GM19025 (cell line): ENCODE results near the gene B3GNT9.

Source experiments
- ATAC-seq: cut with Tn5 transposase; IDR thresholded peaks from one replicate; pipeline ENCODE4 v1.9.1; 2021; ENCODE audit warnings: mild to moderate bottlenecking, low read depth, moderate library complexity; ENCODE audit not compliant: unreplicated experiment

The B3GNT9 gene

GRCh38 chr16:67169011-67169451, 18.2 kb upstream of the B3GNT9 start:
- no peak for ATAC-seq

DNA sequence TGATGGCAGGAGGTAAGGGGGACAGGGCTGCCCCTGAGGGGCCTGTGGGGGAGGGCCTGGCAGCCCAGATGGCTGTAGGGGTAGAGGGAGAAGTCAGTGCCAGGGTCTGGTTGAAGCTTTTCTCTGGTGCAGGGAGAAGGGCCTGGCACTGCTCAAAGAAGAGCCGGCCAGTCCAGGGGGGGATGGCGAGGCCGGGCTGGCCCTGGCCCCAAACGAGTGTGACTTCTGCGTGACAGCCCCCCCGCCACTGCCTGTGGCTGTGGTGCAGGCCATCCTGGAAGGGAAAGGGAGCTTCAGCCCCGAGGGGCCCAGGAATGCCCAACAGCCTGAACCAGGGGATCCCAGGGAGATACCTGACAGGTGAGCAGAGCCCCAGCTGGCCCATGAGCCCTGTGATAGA, 16.8 kb upstream of the B3GNT9 start:
- ATAC-seq: no peak

GRCh38 chr16:67166598-67167168, 15.9 kb upstream of the B3GNT9 start:
- no peak for ATAC-seq

DNA sequence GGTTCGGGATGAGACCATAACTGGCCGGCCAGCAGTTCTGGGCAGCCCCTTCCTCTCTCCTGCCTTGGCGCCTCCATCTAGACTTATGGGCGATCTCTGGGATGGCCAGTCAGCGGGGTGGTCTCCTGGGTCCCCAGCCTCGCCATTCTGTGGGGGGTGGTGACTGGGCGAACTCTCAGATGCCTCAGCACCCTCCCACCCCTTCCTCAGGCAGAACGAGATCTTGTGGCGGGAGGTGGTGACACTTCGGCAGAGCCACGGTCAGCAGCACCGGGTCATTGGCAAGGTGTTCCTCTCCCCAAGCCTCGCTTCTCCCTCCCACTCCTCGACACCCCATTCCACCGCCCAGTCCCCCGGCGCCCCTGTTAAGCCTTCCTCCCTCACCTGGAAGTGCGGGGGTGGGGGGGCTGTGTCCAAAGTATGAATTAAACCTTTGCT, 15.3 kb upstream of the B3GNT9 start:
- ATAC-seq: no peak

- ATAC-seq: no peak
These were observed 14.6 kb upstream of the B3GNT9 start for GRCh38 chr16:67165121-67166078.

- no peak for ATAC-seq
These were observed 13.8 kb upstream of the B3GNT9 start, which contains the start of gene HSF4 for GRCh38 chr16:67164599-67165061. HSF4 (plus strand) TSS chr16:67164745; CDS start chr16:67164812, 67 bp downstream.

- no peak for ATAC-seq
These were observed 13.3 kb upstream of the B3GNT9 start for GRCh38 chr16:67163999-67164558.

DNA sequence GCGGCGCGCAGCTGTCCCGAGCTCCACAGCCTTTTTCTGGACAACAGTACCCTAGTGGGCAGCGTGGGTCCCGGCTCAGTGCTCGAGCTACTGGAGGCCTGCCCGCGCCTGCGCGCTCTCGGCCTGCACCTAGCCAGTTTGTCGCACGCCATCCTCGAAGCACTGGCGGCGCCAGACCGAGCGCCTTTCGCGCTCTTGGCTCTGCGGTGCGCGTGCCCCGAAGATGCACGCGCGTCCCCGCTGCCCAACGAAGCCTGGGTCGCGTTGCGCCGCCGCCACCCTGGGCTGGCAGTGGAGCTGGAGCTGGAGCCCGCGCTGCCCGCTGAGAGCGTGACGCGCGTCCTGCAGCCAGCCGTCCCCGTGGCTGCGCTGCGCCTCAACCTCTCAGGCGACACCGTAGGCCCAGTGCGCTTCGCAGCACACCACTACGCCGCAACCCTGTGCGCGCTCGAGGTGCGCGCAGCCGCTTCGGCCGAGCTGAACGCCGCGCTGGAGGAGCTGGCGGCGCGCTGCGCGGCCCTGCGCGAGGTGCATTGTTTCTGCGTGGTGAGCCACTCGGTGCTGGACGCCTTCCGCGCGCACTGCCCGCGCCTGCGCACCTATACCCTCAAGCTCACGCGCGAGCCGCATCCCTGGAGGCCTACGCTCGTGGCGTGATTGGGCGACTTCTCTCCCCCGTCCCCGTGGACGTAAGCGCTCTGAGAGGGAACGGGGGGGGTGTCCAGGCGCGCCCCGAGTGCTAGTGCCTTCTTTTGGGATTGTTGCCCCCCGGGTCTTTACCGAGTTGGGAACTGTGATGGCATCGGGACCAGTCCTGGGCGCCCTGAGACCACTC, 12.6 kb upstream of the B3GNT9 start:
- no peak for ATAC-seq

- ATAC-seq: no peak
These were observed 11.8 kb upstream of the B3GNT9 start for GRCh38 chr16:67162506-67163163.

DNA sequence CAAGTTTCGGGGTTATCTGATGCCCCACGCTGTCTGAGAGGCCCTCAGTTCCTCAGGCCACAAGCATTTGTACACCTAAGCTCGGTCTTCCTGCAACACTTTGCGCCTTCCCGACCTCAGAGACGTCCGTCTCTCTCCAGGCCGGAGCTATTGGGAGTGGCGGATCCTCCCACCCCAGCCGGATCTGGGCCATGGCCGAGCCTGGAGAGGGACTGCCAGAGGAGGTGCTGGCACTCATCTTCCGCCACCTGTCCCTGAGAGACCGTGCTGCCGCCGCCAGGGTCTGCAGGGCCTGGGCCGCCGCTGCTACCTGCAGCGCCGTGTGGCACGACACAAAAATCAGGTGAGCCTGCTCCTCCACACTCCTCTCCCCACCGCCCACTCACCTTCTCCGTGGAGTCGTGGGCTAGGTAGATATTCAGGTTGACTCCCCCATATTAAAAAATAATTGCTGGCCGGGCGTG, 10.8 kb upstream of the B3GNT9 start:
- ATAC-seq: no peak

DNA sequence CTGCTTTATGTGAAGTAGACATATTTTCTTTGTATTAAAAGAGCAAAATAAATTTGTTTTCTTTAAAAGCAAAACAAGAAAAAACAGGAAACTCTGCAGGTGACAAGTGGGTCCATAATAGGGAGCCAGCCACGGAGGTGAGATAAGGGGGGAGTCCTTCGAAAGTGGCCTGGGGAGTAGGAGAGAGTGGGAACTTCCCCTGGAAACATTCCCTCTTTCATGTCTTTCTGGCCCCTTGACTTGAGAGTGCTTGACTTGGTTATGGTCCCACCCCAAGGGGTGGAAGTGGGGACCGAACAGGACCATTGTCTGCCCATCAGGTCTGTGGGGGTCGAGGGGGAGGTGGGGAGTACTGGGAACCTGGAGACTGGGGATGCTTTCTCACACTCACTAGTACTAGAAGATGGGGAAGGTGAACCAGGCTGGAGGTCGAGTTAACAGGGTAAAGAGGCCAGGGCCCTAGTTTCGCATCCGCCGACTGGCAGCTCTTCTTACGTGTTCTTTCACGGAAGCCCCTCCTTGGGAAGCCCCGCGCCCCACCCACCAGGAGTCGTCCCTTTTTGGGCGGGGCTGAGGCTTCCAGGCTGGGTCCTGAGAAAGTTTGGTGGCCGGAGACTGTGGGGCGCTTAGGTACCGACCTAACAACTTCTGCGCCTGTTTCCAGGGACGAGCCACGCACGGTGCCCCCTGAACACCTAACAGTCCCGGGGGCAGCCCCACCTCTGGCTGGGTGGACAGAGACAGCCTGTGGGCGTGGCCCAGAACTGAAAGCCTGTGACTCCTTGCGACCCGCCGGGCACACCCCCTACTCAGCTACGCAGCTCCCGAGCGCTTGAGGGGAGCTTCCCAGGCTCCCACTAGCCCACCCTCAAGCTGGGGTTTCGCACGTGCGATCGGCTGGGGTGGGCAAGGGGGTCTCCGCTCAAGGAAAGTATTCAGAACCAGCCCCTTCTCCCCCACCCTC, 8.1 kb upstream of the B3GNT9 start:
- peak; percentile 40 for ATAC-seq

GRCh38 chr16:67157892-67158635, 7.3 kb upstream of the B3GNT9 start:
- ATAC-seq: no peak

DNA sequence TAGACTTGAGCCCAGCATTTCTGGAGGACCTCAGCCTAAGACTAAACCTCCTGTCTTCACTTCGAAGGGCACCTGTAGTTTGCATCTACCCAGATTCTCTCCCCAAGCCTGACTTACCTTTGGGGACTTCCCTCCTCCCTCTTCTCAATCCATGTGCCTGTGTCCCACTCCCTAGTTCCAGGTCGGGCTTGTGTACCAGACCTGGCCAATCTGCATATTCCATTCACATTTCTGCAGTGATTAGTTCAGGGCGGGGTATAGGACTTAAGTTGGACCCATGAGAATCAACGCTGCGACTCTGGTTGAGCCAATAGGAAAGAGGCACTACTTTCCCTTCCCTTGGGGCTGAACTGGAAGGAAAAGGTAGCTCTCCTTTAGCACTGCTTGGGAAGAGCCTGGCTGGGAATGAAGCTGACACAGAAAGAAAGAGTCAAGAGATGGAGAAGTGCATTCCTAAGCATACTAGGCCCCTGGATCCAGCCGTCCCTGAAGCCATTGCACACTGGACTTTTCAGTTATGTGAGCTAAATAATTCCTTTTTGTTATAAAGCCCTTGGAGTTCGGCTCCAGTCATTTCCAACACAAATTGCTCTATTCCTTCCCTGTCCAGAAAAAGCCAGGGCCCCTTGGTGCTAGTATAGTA, 6.4 kb upstream of the B3GNT9 start:
- ATAC-seq: no peak

- no peak for ATAC-seq
These were observed 5.5 kb upstream of the B3GNT9 start for GRCh38 chr16:67156143-67156844.

GRCh38 chr16:67155295-67156142, 4.7 kb upstream of the B3GNT9 start:
- no peak for ATAC-seq
